Measurements from ENCODE around the gene FGFBP2. TPM values are rescaled to one million over a fixed set of nuclear protein-coding genes. Genes with fewer than 3 reads are reported as not detected.

FGFBP2 gene
- total RNA-seq, 2 donors from 2014 or later: 0.52 to 1.8 TPM

DNA sequence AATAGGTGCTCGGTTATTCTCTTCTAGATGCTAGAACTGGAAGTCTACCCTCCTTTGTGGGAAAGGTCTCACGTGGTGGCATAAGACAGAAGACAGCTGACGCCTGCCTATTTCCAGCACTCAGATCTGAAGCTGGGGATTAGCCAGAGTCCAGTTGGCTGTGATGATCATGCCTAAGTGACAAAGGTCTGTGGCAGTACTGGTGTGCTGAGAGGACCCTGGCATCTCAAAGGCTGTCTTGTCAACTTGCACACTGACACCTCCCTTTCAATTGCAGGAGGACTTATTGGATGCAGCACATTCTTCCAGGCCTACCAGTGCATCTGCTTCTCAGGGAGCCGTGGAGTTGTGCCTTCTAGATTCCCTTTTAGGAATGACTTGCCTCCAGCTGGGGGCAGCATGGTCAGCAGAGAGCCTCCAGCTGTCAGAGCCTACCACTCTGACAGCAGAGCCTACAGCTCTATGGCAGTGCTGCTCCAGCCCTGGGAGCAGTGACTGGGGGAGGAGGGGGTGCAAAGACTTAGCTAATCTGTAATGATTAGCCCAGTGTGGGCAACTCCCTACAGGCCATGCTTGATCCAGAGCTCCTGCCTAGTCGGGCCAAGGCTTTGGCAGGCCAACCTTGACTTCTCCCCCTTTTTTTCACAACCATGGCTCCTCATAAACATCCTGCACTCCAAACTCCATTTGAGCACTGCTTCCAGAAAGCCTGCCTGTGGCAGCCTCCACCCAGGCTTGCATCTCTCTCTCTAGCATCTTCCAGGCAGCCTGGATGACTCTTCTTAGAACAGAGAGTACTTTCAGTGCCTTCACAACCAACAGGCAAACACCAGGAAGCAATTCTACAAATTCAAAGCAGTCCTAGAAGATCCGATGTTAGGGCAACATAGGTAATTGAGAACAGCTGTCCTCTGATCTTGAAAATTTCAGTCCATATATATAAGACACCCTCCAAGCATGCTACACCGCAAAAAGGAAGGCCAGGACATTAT lies 13.8 kb upstream of the FGFBP2 start:
- DNase-seq (ENCODE audit: low spot score): no peak
- intact Hi-C loops (cut with DNase I): no loop called here

DNA sequence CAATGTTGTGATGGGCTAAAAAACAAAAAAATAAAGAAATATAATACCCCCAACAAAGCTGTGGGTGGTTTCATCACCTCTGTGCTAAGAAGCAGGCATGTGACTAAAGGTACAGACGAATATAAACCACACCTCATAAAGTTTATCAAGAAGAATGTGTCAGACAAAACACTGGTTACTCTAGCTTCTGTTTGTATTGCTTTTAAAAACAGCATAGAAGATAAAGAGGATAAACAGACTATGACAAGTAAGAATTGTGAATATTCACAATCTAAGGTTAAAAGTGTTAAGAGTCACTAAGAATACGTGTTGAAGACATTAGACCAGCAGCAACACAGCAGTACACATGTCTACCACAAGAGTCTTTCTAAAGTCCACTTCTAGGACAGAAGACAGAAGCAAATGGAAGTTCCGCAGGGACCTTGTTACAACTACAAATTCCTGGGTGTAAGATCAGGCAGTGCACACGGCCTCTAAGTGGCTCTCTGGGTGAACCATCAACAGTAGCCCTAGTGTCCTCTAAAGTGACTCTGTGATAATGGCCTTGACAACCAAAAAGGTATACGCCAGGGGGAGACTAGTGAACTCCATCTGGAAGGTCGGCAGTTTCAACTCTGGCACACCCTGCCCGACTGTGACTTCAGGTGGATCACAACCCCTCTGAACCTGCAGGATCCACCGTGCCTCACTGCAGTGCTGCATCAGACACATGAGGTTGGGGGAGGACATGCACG lies 8.3 kb upstream of the FGFBP2 start:
- intact Hi-C loops (cut with DNase I): no loop called here
- no peak for DNase-seq (ENCODE audit: low spot score)

DNA sequence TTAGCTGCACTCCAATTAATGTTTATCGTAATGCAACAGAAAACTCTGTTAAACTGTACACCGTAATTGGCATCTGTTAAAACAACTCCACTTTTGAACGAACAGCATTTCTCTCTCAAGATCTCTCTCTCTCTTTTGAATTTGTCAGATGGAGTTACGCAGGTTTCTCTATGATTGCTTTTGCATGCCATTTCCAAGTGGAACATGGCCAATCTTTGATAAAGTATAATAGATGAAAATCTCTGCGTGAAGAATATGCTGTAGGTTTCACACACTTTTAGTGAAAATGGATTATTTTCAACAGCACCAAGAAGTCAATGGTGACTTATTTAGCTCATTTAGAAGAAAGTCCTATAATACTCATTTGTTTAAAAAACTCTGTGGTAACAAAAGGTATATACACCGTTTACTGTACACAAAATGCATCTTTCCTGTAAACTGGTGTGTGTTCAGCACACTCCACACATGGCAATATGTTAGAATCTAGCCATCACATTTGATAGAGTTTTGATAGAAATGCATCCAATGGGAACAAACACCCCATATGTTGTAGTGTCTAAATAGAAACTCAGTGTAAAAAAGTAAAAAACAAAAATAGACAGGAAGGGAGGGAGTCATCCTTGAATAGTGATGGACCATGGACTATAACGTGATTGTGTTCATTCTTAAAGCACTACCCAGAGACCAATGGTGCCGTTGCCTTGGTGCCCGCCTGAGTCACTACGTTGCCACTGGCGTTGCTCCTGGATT lies 5.8 kb upstream of the FGFBP2 start:
- intact Hi-C loops (cut with DNase I): loop anchor here in 1 of 2 donors (10.0 kb wide), 1 partner anchor 164 kb away; no protein-coding TSS in a partner anchor
- DNase-seq (ENCODE audit: low spot score): no peak

- intact Hi-C loops (cut with DNase I): loop anchor here in 1 of 2 donors (10.0 kb wide), 1 partner anchor 161 kb away; no protein-coding TSS in a partner anchor
- no peak for DNase-seq (ENCODE audit: low spot score)
Observed at GRCh38 chr4:15965325-15965724, 2.4 kb upstream of the FGFBP2 start.

DNA sequence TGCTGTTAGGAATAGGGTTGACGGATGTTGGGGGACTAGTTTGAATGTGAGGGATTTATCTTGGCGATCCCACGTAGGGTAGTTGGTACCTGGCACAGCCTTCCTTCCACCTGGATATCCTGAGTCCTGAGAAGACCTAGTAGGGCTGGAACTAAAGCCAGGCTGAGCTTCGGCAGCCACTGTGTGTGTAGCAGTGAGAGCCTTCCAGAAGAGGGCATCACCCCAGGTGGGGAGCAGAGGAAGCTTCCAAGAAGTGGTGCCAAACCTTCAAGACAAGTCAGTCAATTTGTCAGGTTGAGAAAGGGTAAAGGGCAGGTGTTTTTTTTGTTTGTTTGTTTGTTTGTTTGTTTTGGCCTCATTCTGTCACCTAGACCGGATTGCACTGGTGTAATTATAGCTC lies 1.2 kb upstream of the FGFBP2 start:
- intact Hi-C loops (cut with DNase I): loop anchor here in 1 of 2 donors (10.0 kb wide), 1 partner anchor 159 kb away; no protein-coding TSS in a partner anchor
- no peak for DNase-seq (ENCODE audit: low spot score)

- intact Hi-C loops (cut with DNase I): loop anchor here in 1 of 2 donors (1.0 to 10.0 kb wide), 2 partner anchors 49 to 159 kb away; no protein-coding TSS in a partner anchor
- DNase-seq (ENCODE audit: low spot score): no peak
Observed at GRCh38 chr4:15963576-15963975, 601 bp upstream of the FGFBP2 start.

DNA sequence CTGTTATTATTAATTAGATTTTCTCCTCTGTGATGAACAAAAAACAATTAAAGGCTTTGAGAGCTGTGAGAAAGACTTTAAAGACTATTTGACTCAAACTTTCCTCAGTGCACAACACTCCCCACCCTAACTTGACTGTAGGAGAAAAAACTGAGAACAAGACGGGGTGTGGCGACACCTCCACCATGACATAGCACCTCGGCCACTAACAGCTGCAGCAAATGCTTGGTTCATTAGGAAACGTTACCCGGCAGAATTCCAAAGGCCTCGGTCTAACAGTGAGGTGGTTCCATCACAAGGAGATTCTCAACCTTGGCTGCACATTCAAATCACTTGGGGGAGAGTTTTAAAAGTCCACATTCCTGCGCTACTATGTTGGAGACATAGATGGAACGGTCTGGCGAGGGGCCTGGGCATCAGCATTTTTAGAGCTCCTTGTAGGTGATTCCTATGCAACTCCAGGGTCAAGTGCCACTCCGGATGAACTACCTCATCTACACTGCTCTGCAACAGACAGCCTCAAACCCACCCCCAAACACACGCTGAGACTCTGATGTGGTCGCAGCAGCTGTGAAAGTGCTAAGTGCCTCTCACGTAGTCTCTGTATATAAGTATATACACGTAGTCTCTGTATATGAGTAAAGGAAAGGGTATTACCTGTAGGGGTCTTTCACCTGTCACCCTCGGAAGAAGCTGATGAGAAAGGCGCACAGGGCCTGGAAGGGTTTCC lies 1.0 kb downstream of the FGFBP2 start:
- intact Hi-C loops (cut with DNase I): loop anchor here in 1 of 2 donors (10.0 kb wide), 1 partner anchor 157 kb away; no protein-coding TSS in a partner anchor

GRCh38 chr4:15958562-15958961 lies 4.4 kb downstream of the FGFBP2 start:
- intact Hi-C loops (cut with DNase I): loop anchor here (5.0 to 10.0 kb wide), 2 partner anchors 74 to 151 kb away; no protein-coding TSS in a partner anchor
- no peak for DNase-seq (ENCODE audit: low spot score)

More for the DNA sequence above, 1.0 kb downstream of the FGFBP2 start:
- DNase-seq (ENCODE audit: low spot score): no peak

- intact Hi-C loops (cut with DNase I): loop anchor here (2.0 to 10.0 kb wide), 3 partner anchors 72 to 149 kb away; no protein-coding TSS in a partner anchor
- peak; percentile 89 for DNase-seq (ENCODE audit: low spot score)
Observed at GRCh38 chr4:15956179-15956850, 6.7 kb downstream of the FGFBP2 start.

DNA sequence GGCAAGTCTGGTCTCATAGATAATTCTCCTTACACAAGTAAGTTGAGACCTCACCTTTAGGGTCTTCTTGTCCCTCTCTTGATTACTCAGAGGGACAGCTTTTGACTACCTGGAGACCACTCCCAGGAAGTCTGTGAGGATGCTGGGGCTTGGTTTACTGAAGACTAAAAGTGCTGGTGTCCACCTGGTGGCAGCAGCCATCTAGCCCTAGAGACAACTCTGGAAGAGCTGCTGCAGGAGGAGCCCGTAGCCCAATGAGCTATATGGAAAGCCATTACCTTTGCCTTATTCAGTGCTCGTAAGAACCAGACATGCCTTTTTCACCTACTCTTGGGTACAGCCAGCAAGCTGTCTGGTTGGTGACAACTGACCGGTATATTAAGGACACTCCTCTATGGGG lies 7.3 kb downstream of the FGFBP2 start:
- intact Hi-C loops (cut with DNase I): loop anchor here (2.0 to 10.0 kb wide), 3 partner anchors 71 to 148 kb away; no protein-coding TSS in a partner anchor
- DNase-seq (ENCODE audit: low spot score): no peak

DNA sequence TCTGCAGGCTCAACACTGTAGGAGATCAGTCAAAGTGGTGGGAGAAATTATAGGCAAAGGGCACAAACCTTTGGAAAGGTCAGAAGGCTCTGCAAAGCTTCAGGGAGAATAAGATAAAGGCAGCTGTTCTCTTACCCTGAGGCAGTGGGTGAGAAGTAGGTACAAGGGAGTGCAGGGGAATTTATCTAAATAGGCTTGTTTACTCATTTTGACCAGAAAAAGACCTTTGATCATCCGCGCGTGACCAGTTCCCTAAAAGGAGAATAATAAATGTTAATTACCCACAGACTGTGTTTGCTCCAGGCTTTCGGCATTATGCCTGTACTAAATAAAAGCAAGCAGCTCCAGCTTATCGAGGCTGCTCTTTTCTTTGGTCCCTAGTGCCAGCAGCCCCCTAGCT lies 9.3 kb downstream of the FGFBP2 start:
- intact Hi-C loops (cut with DNase I): loop anchor here in 1 of 2 donors (10.0 kb wide), 1 partner anchor 69 kb away; no protein-coding TSS in a partner anchor
- no peak for DNase-seq (ENCODE audit: low spot score)

DNA sequence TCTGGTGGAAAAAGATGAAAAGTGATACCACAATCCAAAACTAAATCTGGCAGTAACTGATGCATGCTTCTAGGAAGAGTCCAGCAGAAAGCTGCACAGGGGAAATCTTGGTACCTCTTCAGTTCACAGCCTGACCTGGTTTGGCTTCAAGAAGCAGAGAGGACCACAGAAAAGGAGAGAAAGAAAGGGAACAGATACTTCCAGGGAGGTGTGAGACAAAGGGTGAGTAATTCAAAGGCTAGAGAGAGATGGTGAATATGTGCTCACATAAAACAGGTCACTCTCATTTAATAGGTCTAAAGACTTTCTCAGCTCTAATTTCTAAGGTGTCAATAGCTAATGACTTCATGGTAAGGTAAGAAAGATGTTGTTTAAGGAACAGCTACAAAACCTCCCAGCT lies 11.2 kb downstream of the FGFBP2 start:
- intact Hi-C loops (cut with DNase I): loop anchor here in 1 of 2 donors (10.0 kb wide), 1 partner anchor 67 kb away; no protein-coding TSS in a partner anchor
- no peak for DNase-seq (ENCODE audit: low spot score)

DNA sequence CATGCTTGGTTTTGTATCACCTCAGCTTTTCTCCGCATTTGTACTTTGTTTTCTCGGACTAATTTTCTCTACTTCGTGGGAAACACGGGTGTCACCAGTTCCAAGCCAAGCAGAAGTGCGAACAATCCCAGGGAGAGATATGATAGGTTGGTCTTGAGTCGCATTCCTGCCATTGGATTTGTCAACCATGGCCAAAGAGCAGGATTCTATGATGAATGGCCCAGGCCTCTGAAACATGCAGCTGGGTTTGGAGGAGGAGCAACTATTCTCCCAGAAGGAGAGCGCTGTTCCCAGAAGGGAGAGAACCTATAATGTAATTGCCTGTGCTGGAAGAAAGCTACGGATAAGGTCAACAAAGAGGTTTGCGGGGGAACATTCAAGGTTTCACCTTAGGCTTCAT lies 14.1 kb downstream of the FGFBP2 start:
- intact Hi-C loops (cut with DNase I): no loop called here
- no peak for DNase-seq (ENCODE audit: low spot score)

GRCh38 chr4:15947684-15948083 lies 15.3 kb downstream of the FGFBP2 start:
- no peak for DNase-seq (ENCODE audit: low spot score)

DNA sequence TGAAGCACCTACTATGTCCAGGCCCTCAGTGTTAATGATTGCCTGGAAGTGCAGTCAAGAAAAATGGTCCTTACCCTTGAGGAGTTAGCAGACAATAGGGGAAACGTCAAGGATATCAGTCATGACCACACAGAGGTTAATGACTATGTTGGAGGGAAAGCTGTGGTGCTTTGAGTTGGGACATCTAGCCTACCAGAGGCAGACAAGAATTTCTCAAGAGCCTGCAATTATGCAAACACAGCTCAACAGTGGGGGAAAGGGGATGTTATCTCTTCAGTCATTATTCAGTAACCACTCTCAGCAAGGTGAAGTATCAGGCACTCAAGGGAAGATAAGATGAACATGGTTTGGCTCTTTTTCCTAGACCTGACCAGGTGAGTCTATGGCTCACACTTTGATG lies 17.5 kb downstream of the FGFBP2 start:
- no peak for DNase-seq (ENCODE audit: low spot score)
- intact Hi-C loops (cut with DNase I): no loop called here

More at GRCh38 chr4:15947684-15948083, 15.3 kb downstream of the FGFBP2 start:
- intact Hi-C loops (cut with DNase I): no loop called here

GRCh38 chr4:15944895-15945294 lies 18.1 kb downstream of the FGFBP2 start:
- DNase-seq (ENCODE audit: low spot score): no peak
- intact Hi-C loops (cut with DNase I): no loop called here

DNA sequence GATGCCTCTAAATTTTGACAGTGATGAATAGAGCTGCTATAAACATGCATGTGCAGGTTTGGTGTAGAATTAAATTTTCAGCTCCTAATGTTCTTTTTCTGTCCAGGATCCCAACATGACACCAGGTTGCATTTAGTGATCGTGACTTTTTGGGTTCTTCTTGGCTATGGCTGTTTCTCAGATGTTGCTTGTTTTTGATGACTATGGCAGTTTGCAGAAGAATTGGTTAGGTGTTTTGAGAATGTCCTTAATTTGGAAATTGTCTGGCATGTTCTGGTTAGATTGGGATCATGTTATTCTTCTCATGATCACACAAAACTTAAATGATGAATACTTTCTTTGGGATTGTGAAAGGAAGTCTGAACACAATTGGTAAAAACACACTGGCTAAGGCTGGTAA lies 20.7 kb downstream of the FGFBP2 start:
- DNase-seq (ENCODE audit: low spot score): no peak
- intact Hi-C loops (cut with DNase I): no loop called here

- intact Hi-C loops (cut with DNase I): no loop called here
- no peak for DNase-seq (ENCODE audit: low spot score)
Observed at GRCh38 chr4:15938640-15939039, 24.3 kb downstream of the FGFBP2 start, which contains the start of gene FGFBP1. Gene FGFBP1 (minus strand): TSS chr4:15938740. CDS start chr4:15936632, 2,108 bp downstream.
